ENCODE measurements around the gene TCEAL7.

TCEAL7 gene

GRCh38 chrX:103347682-103348397, 17.8 kb downstream of the TCEAL7 start:
- Histone ChIP-seq H4K91ac (ENCODE audit: low read depth, low read length, poor library complexity) (no peak overlapping the region), H3K79me1 (ENCODE audit: low read depth, low read length) (no peaks in the 10 kb centered on the region), H3K18ac (ENCODE audit: low read length) (no peak overlapping the region), H3K4me1 (ENCODE audit: control insufficient read depth in 2 of 2, insufficient read depth in 1 of 2, low read depth in 1 of 2, low read length in 2 of 2) (no peaks in the 10 kb centered on the region), H4K8ac (ENCODE audit: low read depth, low read length) (no peak overlapping the region), H3K4ac (ENCODE audit: low read length) (no peak overlapping the region), H2BK5ac (ENCODE audit: low read length) (no peak overlapping the region), H2BK120ac (ENCODE audit: low read depth, low read length) (no peak overlapping the region), H2BK12ac (ENCODE audit: low read length) (no peak overlapping the region), H2AK5ac (ENCODE audit: low read depth, low read length) (no peak overlapping the region), H3K27ac (replicated peaks; ENCODE audit: low read length) (no peak overlapping the region), H3K4me3 (ENCODE audit: low read length in 2 of 2) (no peak overlapping the region), H2AFZ (ENCODE audit: low read length) (peak overlapping the region; percentile 40), H3K14ac (ENCODE audit: low read length) (no peak overlapping the region), H3K36me3 (replicated peaks in 1 of 2; ENCODE audit: control insufficient read depth in 2 of 2, insufficient read depth in 2 of 2, low read length in 2 of 2) (no peaks in the 10 kb centered on the region), H3K9me3 (replicated peaks in 1 of 2; ENCODE audit: control insufficient read depth in 2 of 2, insufficient read depth in 1 of 2, low read depth in 1 of 2, low read length in 2 of 2) (no peaks in the 10 kb centered on the region), H3K9ac (ENCODE audit: low read depth, low read length, poor library complexity) (no peak overlapping the region), H3K4me2 (ENCODE audit: insufficient read depth, low read length, poor library complexity, severe bottlenecking) (peak overlapping the region; percentile 45), H2BK15ac (ENCODE audit: low read length) (no peak overlapping the region), H3K23ac (ENCODE audit: low read depth, low read length, poor library complexity) (no peak overlapping the region), H3K27me3 (ENCODE audit: control insufficient read depth in 3 of 3, insufficient read depth in 3 of 3, low read depth in 1 of 3, low read length in 3 of 3) (peaks cover 0 to 3% (median 0%) of the 10 kb centered on the region in 3 experiments)
- no peak for DNase-seq (ENCODE audit: low spot score)
- WGBS, 2 donors (ENCODE audit: extremely low coverage in 2 of 2, insufficient read length in 2 of 2, insufficient replicate concordance in 1 of 2) = no CpG with 5 or more reads among the region's 29 CpGs

GRCh38 chrX:103356130-103356798, 26.2 kb downstream of the TCEAL7 start, which contains the start of gene TCEAL9:
Gene TCEAL9, plus strand, starts transcription at chrX:103356506. Its CDS starts 1,179 bp downstream, at chrX:103357685.
- H2BK120ac ChIP-seq (ENCODE audit: low read depth, low read length) = no peak within 1 kb of the TSS
- H3K4me3 ChIP-seq (ENCODE audit: low read length in 2 of 2) = peak within 1 kb of the TSS; percentile 85 to 99
- DNase-seq (ENCODE audit: low spot score) = no peak
- WGBS, 2 donors (ENCODE audit: extremely low coverage in 2 of 2, insufficient read length in 2 of 2, insufficient replicate concordance in 1 of 2) = no CpG with 5 or more reads among the region's 18 CpGs
- H3K27me3 ChIP-seq (ENCODE audit: control insufficient read depth in 3 of 3, insufficient read depth in 3 of 3, low read depth in 1 of 3, low read length in 3 of 3) = no peaks in the 10 kb centered on the region
- no peak within 1 kb of the TSS for H2BK5ac ChIP-seq (ENCODE audit: low read length)
- peak within 1 kb of the TSS; percentile 79 for H3K9ac ChIP-seq (ENCODE audit: low read depth, low read length, poor library complexity)
- no peak within 1 kb of the TSS for H2BK12ac ChIP-seq (ENCODE audit: low read length)
- H3K23ac ChIP-seq (ENCODE audit: low read depth, low read length, poor library complexity) = no peak within 1 kb of the TSS
- H3K36me3 ChIP-seq (replicated peaks in 1 of 2; ENCODE audit: control insufficient read depth in 2 of 2, insufficient read depth in 2 of 2, low read length in 2 of 2) = peaks cover 0 to 12% of the 10 kb centered on the region in 2 donors
- H3K18ac ChIP-seq (ENCODE audit: low read length) = peak within 1 kb of the TSS; percentile 24
- no peak within 1 kb of the TSS for H2BK15ac ChIP-seq (ENCODE audit: low read length)
- H4K91ac ChIP-seq (ENCODE audit: low read depth, low read length, poor library complexity) = no peak within 1 kb of the TSS
- no peaks in the 10 kb centered on the region for H3K79me1 ChIP-seq (ENCODE audit: low read depth, low read length)
- H4K8ac ChIP-seq (ENCODE audit: low read depth, low read length) = no peak within 1 kb of the TSS
- no peaks in the 10 kb centered on the region for H3K4me1 ChIP-seq (ENCODE audit: control insufficient read depth in 2 of 2, insufficient read depth in 1 of 2, low read depth in 1 of 2, low read length in 2 of 2)
- no peak within 1 kb of the TSS for H3K14ac ChIP-seq (ENCODE audit: low read length)
- peak within 1 kb of the TSS; percentile 73 for H3K27ac ChIP-seq (replicated peaks; ENCODE audit: low read length)
- H2AFZ ChIP-seq (ENCODE audit: low read length) = peak within 1 kb of the TSS; percentile 87
- no peaks in the 10 kb centered on the region for H3K9me3 ChIP-seq (replicated peaks in 1 of 2; ENCODE audit: control insufficient read depth in 2 of 2, insufficient read depth in 1 of 2, low read depth in 1 of 2, low read length in 2 of 2)
- H3K4ac ChIP-seq (ENCODE audit: low read length) = no peak within 1 kb of the TSS
- H3K4me2 ChIP-seq (ENCODE audit: insufficient read depth, low read length, poor library complexity, severe bottlenecking) = peak within 1 kb of the TSS; percentile 40
- H2AK5ac ChIP-seq (ENCODE audit: low read depth, low read length) = no peak within 1 kb of the TSS

GRCh38 chrX:103356858-103357257, 26.8 kb downstream of the TCEAL7 start:
- DNase-seq (ENCODE audit: low spot score) = no peak
- H3K4me3 ChIP-seq (ENCODE audit: low read length in 2 of 2) = peak overlapping the region; percentile 85 to 99
- no peak overlapping the region for H2BK15ac ChIP-seq (ENCODE audit: low read length)
- no peak overlapping the region for H2BK120ac ChIP-seq (ENCODE audit: low read depth, low read length)
- H3K4ac ChIP-seq (ENCODE audit: low read length) = no peak overlapping the region
- no peak overlapping the region for H3K23ac ChIP-seq (ENCODE audit: low read depth, low read length, poor library complexity)
- peak overlapping the region; percentile 87 for H2AFZ ChIP-seq (ENCODE audit: low read length)
- H3K27ac ChIP-seq (replicated peaks; ENCODE audit: low read length) = peak overlapping the region; percentile 73
- H2BK5ac ChIP-seq (ENCODE audit: low read length) = no peak overlapping the region
- no peak overlapping the region for H2AK5ac ChIP-seq (ENCODE audit: low read depth, low read length)
- no peaks in the 10 kb centered on the region for H3K79me1 ChIP-seq (ENCODE audit: low read depth, low read length)
- H3K4me1 ChIP-seq (ENCODE audit: control insufficient read depth in 2 of 2, insufficient read depth in 1 of 2, low read depth in 1 of 2, low read length in 2 of 2) = peaks cover 0 to 4% of the 10 kb centered on the region in 2 donors
- no peak overlapping the region for H2BK12ac ChIP-seq (ENCODE audit: low read length)
- no peaks in the 10 kb centered on the region for H3K27me3 ChIP-seq (ENCODE audit: control insufficient read depth in 3 of 3, insufficient read depth in 3 of 3, low read depth in 1 of 3, low read length in 3 of 3)
- no CpG with 5 or more reads among the region's 13 CpGs for WGBS, 2 donors (ENCODE audit: extremely low coverage in 2 of 2, insufficient read length in 2 of 2, insufficient replicate concordance in 1 of 2)
- H4K8ac ChIP-seq (ENCODE audit: low read depth, low read length) = no peak overlapping the region
- no peak overlapping the region for H3K18ac ChIP-seq (ENCODE audit: low read length)
- H3K9me3 ChIP-seq (replicated peaks in 1 of 2; ENCODE audit: control insufficient read depth in 2 of 2, insufficient read depth in 1 of 2, low read depth in 1 of 2, low read length in 2 of 2) = no peaks in the 10 kb centered on the region
- H4K91ac ChIP-seq (ENCODE audit: low read depth, low read length, poor library complexity) = no peak overlapping the region
- H3K4me2 ChIP-seq (ENCODE audit: insufficient read depth, low read length, poor library complexity, severe bottlenecking) = peak overlapping the region; percentile 40
- H3K9ac ChIP-seq (ENCODE audit: low read depth, low read length, poor library complexity) = no peak overlapping the region
- H3K36me3 ChIP-seq (replicated peaks in 1 of 2; ENCODE audit: control insufficient read depth in 2 of 2, insufficient read depth in 2 of 2, low read length in 2 of 2) = peaks cover 0 to 12% of the 10 kb centered on the region in 2 donors
- H3K14ac ChIP-seq (ENCODE audit: low read length) = no peak overlapping the region

- Histone ChIP-seq H2AK5ac (ENCODE audit: low read depth, low read length) (no peak overlapping the region), H4K91ac (ENCODE audit: low read depth, low read length, poor library complexity) (no peak overlapping the region), H3K23ac (ENCODE audit: low read depth, low read length, poor library complexity) (no peak overlapping the region), H3K18ac (ENCODE audit: low read length) (no peak overlapping the region), H3K36me3 (replicated peaks in 1 of 2; ENCODE audit: control insufficient read depth in 2 of 2, insufficient read depth in 2 of 2, low read length in 2 of 2) (peaks cover 0 to 12% of the 10 kb centered on the region in 2 donors), H3K4ac (ENCODE audit: low read length) (no peak overlapping the region), H3K4me3 (ENCODE audit: low read length in 2 of 2) (peak overlapping the region in 1 of 2 donors; percentile 85), H2BK120ac (ENCODE audit: low read depth, low read length) (no peak overlapping the region), H2BK15ac (ENCODE audit: low read length) (no peak overlapping the region), H2BK5ac (ENCODE audit: low read length) (no peak overlapping the region), H3K9ac (ENCODE audit: low read depth, low read length, poor library complexity) (no peak overlapping the region), H3K27me3 (ENCODE audit: control insufficient read depth in 3 of 3, insufficient read depth in 3 of 3, low read depth in 1 of 3, low read length in 3 of 3) (no peaks in the 10 kb centered on the region), H3K79me1 (ENCODE audit: low read depth, low read length) (no peaks in the 10 kb centered on the region), H3K4me2 (ENCODE audit: insufficient read depth, low read length, poor library complexity, severe bottlenecking) (no peak overlapping the region), H2BK12ac (ENCODE audit: low read length) (no peak overlapping the region), H3K27ac (replicated peaks; ENCODE audit: low read length) (no peak overlapping the region), H3K14ac (ENCODE audit: low read length) (no peak overlapping the region), H3K4me1 (ENCODE audit: control insufficient read depth in 2 of 2, insufficient read depth in 1 of 2, low read depth in 1 of 2, low read length in 2 of 2) (peaks cover 0 to 6% of the 10 kb centered on the region in 2 donors), H2AFZ (ENCODE audit: low read length) (no peak overlapping the region), H3K9me3 (replicated peaks in 1 of 2; ENCODE audit: control insufficient read depth in 2 of 2, insufficient read depth in 1 of 2, low read depth in 1 of 2, low read length in 2 of 2) (no peaks in the 10 kb centered on the region), H4K8ac (ENCODE audit: low read depth, low read length) (no peak overlapping the region)
- no peak for DNase-seq (ENCODE audit: low spot score)
- no CpG with 5 or more reads among the region's 2 CpGs for WGBS, 2 donors (ENCODE audit: extremely low coverage in 2 of 2, insufficient read length in 2 of 2, insufficient replicate concordance in 1 of 2)
These were observed 27.8 kb downstream of the TCEAL7 start for GRCh38 chrX:103357871-103358270.

Data from neuronal stem cell (in vitro differentiated cells).